Mesodermal cell (in vitro differentiated cells): ENCODE results near the gene CCT5.

Experiments
- H3K27ac ChIP-seq: 2 replicates; pipeline ENCODE4 v1.7.0; 2013; ENCODE audit warnings: mild to moderate bottlenecking, low read depth, low read length, moderate library complexity; ENCODE audit not compliant: severe bottlenecking
- H3K36me3 ChIP-seq: 2 replicates; pipeline ENCODE4 v1.7.1; 2013; ENCODE audit warnings: mild to moderate bottlenecking, low read length, moderate library complexity; ENCODE audit not compliant: control insufficient read depth, insufficient read depth
- H3K4me1 ChIP-seq: one replicate; pipeline ENCODE4 v1.7.1; 2013; ENCODE audit warnings: mild to moderate bottlenecking, low read length; ENCODE audit not compliant: insufficient read depth, control insufficient read depth, poor library complexity, severe bottlenecking
- H3K4me3 ChIP-seq: 2 replicates; pipeline ENCODE4 v1.7.0; 2013; ENCODE audit warnings: low read length, control low read depth, mild to moderate bottlenecking; ENCODE audit not compliant: insufficient read depth, poor library complexity, severe bottlenecking; ENCODE audit errors: extremely low read depth
- H3K9me3 ChIP-seq: 2 replicates; pipeline ENCODE4 v1.7.1; 2013; ENCODE audit warnings: mild to moderate bottlenecking, low read length, moderate library complexity; ENCODE audit not compliant: control insufficient read depth
- WGBS, 2 experiments: methylation state at CpG; one replicate each; pipeline ENCODE4 v1.1.5; 2013; ENCODE audit warnings: missing lambda C conversion rate in 2 of 2; ENCODE audit not compliant: insufficient coverage in 2 of 2; 5-methylcytosine and 5-hydroxymethylcytosine counted together

CCT5 gene

GRCh38 chr5:10289353-10289752 is 39.3 kb downstream of the CCT5 start:
- H3K27ac ChIP-seq, result no peak overlapping the region
- H3K4me1 ChIP-seq, result peaks cover 3% of the 10 kb centered on the region
- peaks cover 17% of the 10 kb centered on the region for H3K36me3 ChIP-seq
- no peaks in the 10 kb centered on the region for H3K9me3 ChIP-seq
- no peak overlapping the region for H3K4me3 ChIP-seq
- 94 to 95% methylated on average over 5 of the region's 6 CpGs for WGBS, 2 experiments

GRCh38 chr5:10289991-10290390 is 39.9 kb downstream of the CCT5 start:
- H3K4me3 ChIP-seq, result no peak overlapping the region
- peaks cover 5% of the 10 kb centered on the region for H3K4me1 ChIP-seq
- WGBS, 2 experiments, result 98 to 99% methylated on average over 9 to 10 of the region's 10 CpGs
- H3K9me3 ChIP-seq, result no peaks in the 10 kb centered on the region
- peaks cover 17% of the 10 kb centered on the region for H3K36me3 ChIP-seq
- H3K27ac ChIP-seq, result no peak overlapping the region

- Histone ChIP-seq H3K4me1 (peaks cover 5% of the 10 kb centered on the region), H3K36me3 (peaks cover 17% of the 10 kb centered on the region), H3K9me3 (no peaks in the 10 kb centered on the region), H3K27ac (no peak overlapping the region), H3K4me3 (no peak overlapping the region)
- 93 to 98% methylated on average over 5 to 6 of the region's 9 CpGs for WGBS, 2 experiments
Observed at GRCh38 chr5:10290438-10290837, 40.4 kb downstream of the CCT5 start.

GRCh38 chr5:10291692-10292339 is 41.7 kb downstream of the CCT5 start:
- 88 to 92% methylated on average over 4 to 6 of the region's 9 CpGs for WGBS, 2 experiments
- Histone ChIP-seq H3K9me3 (no peaks in the 10 kb centered on the region), H3K36me3 (peaks cover 7% of the 10 kb centered on the region), H3K27ac (no peak overlapping the region), H3K4me3 (no peak overlapping the region), H3K4me1 (peaks cover 5% of the 10 kb centered on the region)

- H3K4me1 ChIP-seq, result peaks cover 5% of the 10 kb centered on the region
- no peak overlapping the region for H3K27ac ChIP-seq
- 82 to 96% methylated on average over 3 of the region's 3 CpGs for WGBS, 2 experiments
- no peaks in the 10 kb centered on the region for H3K36me3 ChIP-seq
- H3K4me3 ChIP-seq, result no peak overlapping the region
- no peaks in the 10 kb centered on the region for H3K9me3 ChIP-seq
Observed at GRCh38 chr5:10293907-10294662, 44.0 kb downstream of the CCT5 start.

GRCh38 chr5:10295619-10296326 is 45.7 kb downstream of the CCT5 start:
- Histone ChIP-seq H3K27ac (no peak overlapping the region), H3K4me1 (peaks cover 5% of the 10 kb centered on the region), H3K9me3 (no peaks in the 10 kb centered on the region), H3K4me3 (no peak overlapping the region), H3K36me3 (no peaks in the 10 kb centered on the region)
- WGBS, 2 experiments, result 90% methylated on average over 2 of the region's 8 CpGs; no CpG with 5 or more reads in 1 of the 2 experiments

- no peaks in the 10 kb centered on the region for H3K36me3 ChIP-seq
- H3K4me3 ChIP-seq, result no peak overlapping the region
- peaks cover 5% of the 10 kb centered on the region for H3K4me1 ChIP-seq
- no peaks in the 10 kb centered on the region for H3K9me3 ChIP-seq
- 82 to 84% methylated on average over 11 of the region's 14 CpGs for WGBS, 2 experiments
- no peak overlapping the region for H3K27ac ChIP-seq
Observed at GRCh38 chr5:10297646-10298204, 47.6 kb downstream of the CCT5 start.

- no peak overlapping the region for H3K27ac ChIP-seq
- H3K4me3 ChIP-seq, result no peak overlapping the region
- no peaks in the 10 kb centered on the region for H3K9me3 ChIP-seq
- WGBS, 2 experiments, result 85 to 93% methylated on average over 5 of the region's 5 CpGs
- no peaks in the 10 kb centered on the region for H3K36me3 ChIP-seq
- H3K4me1 ChIP-seq, result no peaks in the 10 kb centered on the region
Observed at GRCh38 chr5:10300246-10300645, 50.2 kb downstream of the CCT5 start.

GRCh38 chr5:10301266-10301665 is 51.2 kb downstream of the CCT5 start:
- no peak overlapping the region for H3K27ac ChIP-seq
- WGBS, 2 experiments, result 85% methylated on average over 4 of the region's 7 CpGs; no CpG with 5 or more reads in 1 of the 2 experiments
- H3K4me1 ChIP-seq, result no peaks in the 10 kb centered on the region
- no peak overlapping the region for H3K4me3 ChIP-seq
- H3K9me3 ChIP-seq, result no peaks in the 10 kb centered on the region
- no peaks in the 10 kb centered on the region for H3K36me3 ChIP-seq

GRCh38 chr5:10301842-10302610 is 51.9 kb downstream of the CCT5 start:
- Histone ChIP-seq H3K27ac (no peak overlapping the region), H3K4me3 (no peak overlapping the region), H3K9me3 (no peaks in the 10 kb centered on the region), H3K4me1 (no peaks in the 10 kb centered on the region), H3K36me3 (no peaks in the 10 kb centered on the region)
- WGBS, 2 experiments, result 94 to 96% methylated on average over 10 of the region's 11 CpGs
